DMS153 treated with DMSO at 0.1 percent for 48 hours (cell line): ENCODE data around the gene PRX.
"Not testable (repeated sequence)": the region's sequence is repeated elsewhere in the genome, so short reads cannot be mapped to it uniquely, and the experiment has no call there.

Source experiments
- DNase-seq: peaks from one replicate; lab custom pipeline; 2025; ENCODE audit not compliant: unreplicated experiment; lab: John Stamatoyannopoulos, UW

Gene PRX

GRCh38 chr19:40433391-40434216, 20.4 kb upstream of the PRX start:
- peak; percentile 63 for DNase-seq

GRCh38 chr19:40432760-40433159, 19.6 kb upstream of the PRX start:
- DNase-seq = not testable (repeated sequence)

DNA sequence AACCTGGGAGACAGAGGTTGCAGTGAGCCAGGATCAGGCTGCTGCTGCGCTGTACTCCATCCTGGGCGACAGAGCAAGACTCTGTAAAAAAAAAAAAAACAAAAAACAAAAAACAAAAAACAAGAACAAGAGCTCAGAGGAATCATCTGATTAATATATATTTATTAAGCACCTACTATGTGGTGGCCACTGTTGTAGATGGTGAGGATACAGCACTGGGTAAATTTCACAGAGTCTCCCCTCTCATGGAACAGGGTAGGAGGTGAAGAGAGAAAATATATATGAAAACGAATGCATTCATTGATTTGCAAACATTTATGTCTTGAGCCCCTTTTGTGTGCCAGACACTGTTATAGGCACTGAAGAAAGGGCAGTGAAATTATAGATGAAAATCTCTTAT, 18.5 kb upstream of the PRX start:
- no peak for DNase-seq

GRCh38 chr19:40430242-40430641, 17.1 kb upstream of the PRX start:
- not testable (repeated sequence) for DNase-seq

DNA sequence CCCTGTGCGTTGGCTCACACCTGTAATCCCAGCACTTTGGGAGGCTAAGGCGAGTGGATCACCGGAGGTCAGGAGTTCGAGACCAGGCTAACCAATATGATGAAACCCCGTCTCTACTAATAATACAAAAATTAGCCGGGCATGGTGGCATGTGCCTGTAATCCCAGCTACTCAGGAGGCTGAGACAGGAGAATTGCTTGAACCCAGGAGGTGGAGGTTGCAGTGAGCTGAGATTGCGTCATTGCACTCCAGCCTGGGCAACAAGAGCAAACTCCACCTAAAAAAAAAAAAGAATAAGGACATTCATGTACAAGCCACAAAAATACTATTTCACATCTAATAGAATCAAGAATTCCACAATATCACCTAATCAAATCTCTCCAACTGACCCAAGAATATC, 15.0 kb upstream of the PRX start:
- DNase-seq = not testable (repeated sequence)

DNA sequence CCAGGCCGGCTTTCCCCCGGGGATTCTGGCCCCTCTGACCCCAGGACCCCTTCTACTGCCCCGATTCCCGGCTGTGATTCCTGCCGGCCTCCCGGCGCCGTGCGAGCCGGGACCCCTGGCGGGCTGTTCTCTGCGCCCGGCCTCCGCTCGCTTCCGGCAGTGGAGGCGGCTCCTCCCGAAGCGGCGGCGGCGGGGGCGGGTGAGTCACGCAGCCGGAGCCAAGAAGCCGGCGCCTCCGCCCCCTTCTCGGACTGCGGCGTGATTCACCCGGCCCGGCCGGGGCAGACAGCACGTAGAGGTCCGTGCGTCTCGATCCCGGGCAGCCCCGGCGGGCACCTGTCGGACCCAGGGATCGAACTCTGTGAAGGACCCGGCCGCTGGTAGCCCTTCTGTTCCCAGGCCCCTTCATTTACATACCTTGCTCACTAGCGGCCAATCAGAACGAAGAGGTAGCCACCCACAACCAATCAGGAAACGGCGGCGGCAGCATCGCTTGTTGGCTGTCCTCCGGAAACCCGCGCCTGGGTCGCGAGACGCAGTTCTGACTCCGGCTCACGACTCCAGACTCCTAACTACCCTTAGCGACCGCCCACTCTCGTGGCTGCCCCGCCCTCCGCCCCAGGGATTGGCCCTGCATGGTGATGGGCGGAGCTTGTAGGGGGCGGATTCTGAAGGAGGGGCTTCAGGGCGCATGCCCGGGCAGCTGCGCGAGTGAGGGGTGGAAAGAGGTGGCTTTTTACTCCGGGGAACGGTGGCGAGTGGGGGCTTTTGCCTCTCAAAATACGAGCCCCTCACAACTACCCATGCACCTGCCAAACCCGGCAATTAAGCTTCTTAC, 12.5 kb upstream of the PRX start, which contains the start of gene SERTAD1:
SERTAD1 (minus strand) TSS at position 543 of the 838 bp plus-strand sequence. CDS start 2,446 bp downstream, outside the sequence.
- DNase-seq = peak; percentile 98

GRCh38 chr19:40424637-40425449, 11.7 kb upstream of the PRX start:
- no peak for DNase-seq

DNA sequence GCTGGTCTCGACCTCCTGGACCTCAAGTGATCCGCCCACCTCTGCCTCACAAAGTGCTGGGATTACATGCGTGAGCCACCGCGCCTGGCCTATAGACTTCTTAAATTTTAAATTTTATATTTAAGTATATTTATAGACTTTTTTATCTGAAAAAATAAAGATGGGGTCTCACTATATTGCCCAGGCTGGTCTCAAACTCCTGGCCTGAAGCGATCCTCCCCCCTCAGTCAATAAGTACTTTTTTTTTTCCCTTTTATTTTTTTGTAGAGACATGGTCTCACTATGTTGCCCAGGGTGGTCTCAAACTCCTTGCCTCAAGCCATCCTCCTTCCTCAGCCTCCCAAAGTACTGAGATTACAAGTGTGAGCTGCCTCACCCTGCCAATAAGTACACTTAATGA, 10.8 kb upstream of the PRX start:
- DNase-seq = no peak

- no peak for DNase-seq
These were observed 9.8 kb upstream of the PRX start for GRCh38 chr19:40422748-40423566.

- no peak for DNase-seq
These were observed 9.0 kb upstream of the PRX start for GRCh38 chr19:40421993-40422747.

DNA sequence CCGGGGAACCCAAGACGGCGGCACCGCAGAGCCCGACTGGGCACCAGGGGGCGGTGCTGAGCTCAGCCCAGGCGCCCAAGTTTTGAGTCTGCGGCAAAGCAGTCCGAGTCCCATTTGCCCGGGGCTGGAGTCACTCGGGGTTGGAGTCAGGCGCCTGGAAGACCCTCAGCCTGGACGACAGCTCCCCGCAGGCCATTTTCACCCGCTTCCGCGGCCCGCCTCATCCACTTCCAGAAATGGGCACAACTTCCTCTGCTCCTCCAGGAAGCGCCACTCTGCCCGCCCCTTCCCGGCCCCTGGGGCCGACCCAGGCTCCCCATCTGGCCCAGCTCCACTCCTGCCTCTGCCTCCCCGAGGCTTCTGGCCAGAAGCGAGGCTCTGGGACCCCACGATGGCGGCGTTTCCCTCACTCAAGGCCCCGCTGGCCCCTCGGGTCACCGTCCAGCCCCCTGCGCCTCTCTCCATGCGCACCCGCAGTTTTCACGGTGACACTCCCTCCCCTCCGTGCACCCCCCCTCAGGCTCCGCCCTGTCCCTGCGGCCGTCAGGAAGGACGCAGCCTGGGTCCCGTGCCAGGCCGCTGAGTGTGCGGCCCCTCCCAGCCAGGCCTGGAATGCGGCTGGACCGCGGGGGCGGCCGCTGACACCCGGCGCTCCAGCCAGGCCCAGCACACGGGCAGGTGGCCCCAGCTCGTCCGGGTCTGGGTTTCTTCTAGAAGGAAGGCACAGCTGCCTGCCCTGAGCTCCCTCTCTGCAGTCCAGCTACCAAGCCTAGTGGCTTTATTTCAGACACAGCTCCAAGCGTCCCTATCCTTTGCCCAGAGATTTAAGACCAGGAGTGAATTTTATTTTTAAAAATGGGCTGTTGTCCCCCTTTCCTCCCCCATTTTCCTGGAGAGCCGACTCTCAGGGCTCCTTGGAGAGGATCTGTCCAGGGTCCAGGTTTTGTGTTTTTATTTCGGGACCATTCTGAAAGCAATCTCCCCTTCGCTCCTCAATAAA, 7.9 kb upstream of the PRX start:
- DNase-seq = peak; percentile 84

- no peak for DNase-seq
These were observed 7.2 kb upstream of the PRX start for GRCh38 chr19:40420451-40420765.

- DNase-seq = no peak
These were observed 6.6 kb upstream of the PRX start for GRCh38 chr19:40419780-40420179.

- DNase-seq = no peak
These were observed 6.0 kb upstream of the PRX start for GRCh38 chr19:40419066-40419612.

- DNase-seq = no peak
These were observed 4.9 kb upstream of the PRX start for GRCh38 chr19:40418040-40418439.

- DNase-seq = no peak
These were observed 4.4 kb upstream of the PRX start for GRCh38 chr19:40417643-40417981.

DNA sequence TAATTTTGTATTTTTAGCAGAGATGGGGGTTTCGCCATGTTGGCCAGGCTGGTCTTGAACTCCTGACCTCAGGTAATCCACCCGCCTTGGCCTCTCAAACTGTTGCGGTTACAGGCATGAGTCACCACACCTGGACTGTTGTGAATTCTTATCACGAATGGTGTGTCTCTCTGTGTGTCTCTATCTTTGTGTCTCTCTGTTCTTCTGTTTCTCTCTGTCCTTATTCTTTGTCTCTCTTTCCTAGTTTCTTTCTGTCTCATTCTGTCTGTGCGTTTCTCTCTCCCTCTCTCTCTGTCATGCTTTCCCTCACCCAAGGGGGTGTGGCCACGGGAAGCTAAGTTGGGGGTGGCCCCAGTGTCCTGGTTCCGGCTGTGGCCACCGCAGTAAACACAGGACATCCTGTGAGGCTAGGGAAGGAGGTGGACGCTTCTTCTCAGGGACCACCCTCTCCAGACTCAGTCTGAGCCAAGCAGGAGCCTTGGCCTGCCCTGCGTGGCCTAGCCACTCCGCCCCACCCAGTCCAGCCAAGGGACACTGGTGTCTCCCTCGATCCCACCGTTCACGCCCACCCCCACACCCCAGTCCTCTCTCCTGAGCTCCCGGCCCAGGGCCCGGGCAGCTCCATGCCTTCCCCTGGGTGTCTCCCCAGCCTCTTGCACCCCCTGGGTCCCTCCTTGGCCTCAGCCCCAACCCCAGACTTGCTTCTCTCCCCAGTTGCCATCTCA, 3.9 kb upstream of the PRX start:
- DNase-seq = no peak

DNA sequence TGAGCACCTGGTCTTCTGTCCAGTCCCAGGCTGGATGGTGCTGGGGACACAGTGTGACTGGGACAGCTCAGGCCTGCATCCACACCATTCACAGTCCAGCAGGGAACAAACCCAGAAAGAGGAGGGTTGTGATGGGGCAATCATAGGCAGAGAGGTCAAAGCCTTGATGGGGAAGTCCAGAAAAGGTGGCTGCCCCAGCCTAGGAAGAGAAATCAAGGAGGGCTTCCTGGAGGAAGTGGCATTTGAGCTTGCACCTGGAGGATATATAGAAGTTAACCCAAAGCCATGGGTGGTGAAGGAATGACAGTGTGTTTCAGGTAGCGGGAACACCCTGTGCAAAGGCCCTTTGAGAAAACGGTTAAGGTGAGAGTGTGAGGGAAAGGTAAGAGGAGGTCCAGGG, 2.6 kb upstream of the PRX start:
- DNase-seq = no peak
